Parathyroid adenoma (tissue), 2 donors: ENCODE data around the gene VOPP1.

Experiments used
- H2AFZ ChIP-seq: fragments of 300-600 bp; sonication (generic); one replicate; pipeline ENCODE4 v1.7.0; 2017; ENCODE audit warnings: antibody characterized with exemption, mild to moderate bottlenecking
- H3K27ac ChIP-seq: fragments of 300-600 bp; sonication (generic); one replicate; pipeline ENCODE4 v1.7.0; 2017
- H3K27me3 ChIP-seq: fragments of 300-600 bp; sonication (generic); one replicate; pipeline ENCODE4 v1.7.0; 2017; ENCODE audit warnings: low read length; ENCODE audit not compliant: control insufficient read depth, insufficient read depth
- H3K36me3 ChIP-seq: fragments of 300-600 bp; sonication (generic); one replicate; pipeline ENCODE4 v1.7.0; 2017; ENCODE audit warnings: low read length; ENCODE audit not compliant: control insufficient read depth, insufficient read depth
- H3K4me1 ChIP-seq: fragments of 300-600 bp; sonication (generic); one replicate; pipeline ENCODE4 v1.7.0; 2017; ENCODE audit warnings: control low read depth
- H3K4me2 ChIP-seq: fragments of 300-600 bp; sonication (generic); one replicate; pipeline ENCODE4 v1.7.0; 2017; ENCODE audit warnings: low read length
- H3K4me3 ChIP-seq: fragments of 300-600 bp; sonication (generic); one replicate; pipeline ENCODE4 v1.7.0; 2017; ENCODE audit warnings: low read depth, low read length
- H3K79me2 ChIP-seq: fragments of 300-600 bp; sonication (generic); one replicate; pipeline ENCODE4 v1.7.0; 2017; ENCODE audit warnings: control low read depth
- H3K9ac ChIP-seq: fragments of 300-600 bp; sonication (generic); one replicate; pipeline ENCODE4 v1.7.0; 2017; ENCODE audit warnings: mild to moderate bottlenecking
- H3K9me3 ChIP-seq: fragments of 300-600 bp; sonication (generic); one replicate; pipeline ENCODE4 v1.7.0; 2017; ENCODE audit warnings: low read length; ENCODE audit not compliant: control insufficient read depth
- TF ChIP-seq, protein P1 (sequence below): fragments of 300-600 bp; sonication (generic); IDR thresholded peaks from one replicate; pipeline ENCODE4 v1.7.0; 2017; ENCODE audit warnings: antibody characterized with exemption, mild to moderate bottlenecking
- donor health status: primary hyperparathyroidism.

The VOPP1 gene

DNA sequence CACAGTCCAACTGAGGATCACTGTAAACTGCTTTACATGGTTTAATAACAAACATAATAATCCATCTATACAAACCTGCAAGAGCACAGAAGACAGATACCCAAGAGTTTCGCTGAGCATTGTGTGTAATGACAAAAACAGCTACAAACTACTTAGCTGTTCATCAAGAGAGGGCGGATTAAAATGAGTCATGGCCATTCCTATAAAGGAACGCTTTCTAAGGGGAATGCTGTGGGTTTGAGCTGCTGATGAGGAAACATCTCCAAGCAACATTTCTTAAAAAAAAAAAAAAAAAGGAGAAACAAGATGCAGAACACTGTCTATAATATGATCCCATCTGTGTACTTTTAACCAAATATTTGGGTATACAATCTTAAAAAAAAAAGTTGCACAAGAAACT, 33.8 kb downstream of the VOPP1 start:
- Histone ChIP-seq H3K4me3 (no peak overlapping the region), H3K9me3 (no peaks in the 10 kb centered on the region), H3K27ac (no peak overlapping the region), H2AFZ (no peak overlapping the region), H3K9ac (no peak overlapping the region), H3K79me2 (peaks cover 25% of the 10 kb centered on the region), H3K4me1 (no peaks in the 10 kb centered on the region), H3K4me2 (no peak overlapping the region), H3K27me3 (no peaks in the 10 kb centered on the region), H3K36me3 (no peaks in the 10 kb centered on the region)
- TF ChIP-seq, protein P1, sequence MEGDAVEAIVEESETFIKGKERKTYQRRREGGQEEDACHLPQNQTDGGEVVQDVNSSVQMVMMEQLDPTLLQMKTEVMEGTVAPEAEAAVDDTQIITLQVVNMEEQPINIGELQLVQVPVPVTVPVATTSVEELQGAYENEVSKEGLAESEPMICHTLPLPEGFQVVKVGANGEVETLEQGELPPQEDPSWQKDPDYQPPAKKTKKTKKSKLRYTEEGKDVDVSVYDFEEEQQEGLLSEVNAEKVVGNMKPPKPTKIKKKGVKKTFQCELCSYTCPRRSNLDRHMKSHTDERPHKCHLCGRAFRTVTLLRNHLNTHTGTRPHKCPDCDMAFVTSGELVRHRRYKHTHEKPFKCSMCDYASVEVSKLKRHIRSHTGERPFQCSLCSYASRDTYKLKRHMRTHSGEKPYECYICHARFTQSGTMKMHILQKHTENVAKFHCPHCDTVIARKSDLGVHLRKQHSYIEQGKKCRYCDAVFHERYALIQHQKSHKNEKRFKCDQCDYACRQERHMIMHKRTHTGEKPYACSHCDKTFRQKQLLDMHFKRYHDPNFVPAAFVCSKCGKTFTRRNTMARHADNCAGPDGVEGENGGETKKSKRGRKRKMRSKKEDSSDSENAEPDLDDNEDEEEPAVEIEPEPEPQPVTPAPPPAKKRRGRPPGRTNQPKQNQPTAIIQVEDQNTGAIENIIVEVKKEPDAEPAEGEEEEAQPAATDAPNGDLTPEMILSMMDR = no peak

DNA sequence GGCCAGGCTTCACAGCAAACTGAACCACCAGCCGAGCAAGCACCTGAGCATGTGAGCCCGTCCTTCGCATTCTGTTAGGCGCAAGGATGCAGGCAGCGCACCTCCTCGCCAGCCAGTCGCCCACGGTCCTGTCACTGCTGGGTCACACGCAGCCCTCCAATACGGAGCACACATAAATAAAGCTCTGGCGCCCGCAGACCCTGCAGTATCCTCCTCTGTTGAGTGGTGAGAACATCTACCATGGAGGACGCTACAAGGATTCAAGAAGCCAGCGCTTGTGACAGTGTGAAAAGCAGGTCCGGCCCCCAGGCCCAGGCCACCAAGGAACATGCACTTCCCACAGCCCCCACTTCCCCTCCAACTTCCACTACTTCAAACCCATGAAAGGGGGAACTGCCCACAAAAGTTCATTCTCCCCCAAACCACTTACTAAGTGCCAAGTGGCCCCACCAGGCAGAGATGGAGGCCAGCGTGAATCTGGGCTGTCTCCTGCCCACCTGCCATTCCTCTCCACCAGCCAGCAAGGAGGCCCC, 34.8 kb downstream of the VOPP1 start:
- Histone ChIP-seq H3K9me3 (no peaks in the 10 kb centered on the region), H3K4me1 (no peaks in the 10 kb centered on the region)

DNA sequence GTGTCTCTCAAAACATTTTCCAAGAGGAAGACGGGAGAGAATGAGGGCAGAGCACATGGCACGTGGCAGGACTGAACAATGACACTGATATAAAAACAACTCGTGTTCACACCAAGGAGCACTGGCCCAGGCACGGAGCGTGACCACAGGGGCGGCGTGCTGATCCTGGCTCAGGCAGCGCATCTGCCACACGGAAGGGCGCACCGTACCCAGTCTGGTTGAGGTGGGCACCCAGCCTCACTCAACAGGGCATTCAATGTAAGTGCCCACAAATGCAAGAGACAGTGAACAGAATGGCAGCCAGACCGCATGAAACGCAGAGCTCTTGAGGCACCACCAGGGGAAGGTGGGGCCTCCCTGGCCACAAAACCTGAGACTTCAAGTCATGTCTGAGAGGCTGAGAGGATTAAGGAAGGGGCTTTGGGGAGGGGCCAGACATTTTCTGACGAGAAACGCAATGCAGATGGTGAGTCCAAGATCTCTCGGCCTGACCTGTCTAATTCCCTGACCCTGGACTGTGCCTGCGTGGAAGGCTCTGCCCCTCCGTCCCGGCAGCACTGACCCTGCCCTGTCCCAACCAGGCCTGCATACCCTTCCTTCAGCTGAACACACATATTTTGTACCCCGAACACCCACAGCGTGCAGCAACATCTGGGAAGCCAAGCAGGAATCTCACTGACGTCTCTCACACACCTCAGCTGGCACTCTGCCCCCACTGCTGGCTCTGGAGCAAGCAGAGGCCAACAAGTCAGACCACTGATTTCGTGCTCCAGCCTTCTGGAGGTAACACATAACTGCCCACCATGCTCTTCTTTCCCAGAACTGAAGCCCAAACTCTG, 35.5 kb downstream of the VOPP1 start:
- Histone ChIP-seq H3K79me2 (peaks cover 25% of the 10 kb centered on the region), H3K27ac (no peak overlapping the region), H3K27me3 (no peaks in the 10 kb centered on the region), H3K9me3 (no peaks in the 10 kb centered on the region), H3K9ac (no peak overlapping the region), H3K4me3 (no peak overlapping the region), H2AFZ (no peak overlapping the region), H3K4me1 (no peaks in the 10 kb centered on the region), H3K4me2 (no peak overlapping the region), H3K36me3 (no peaks in the 10 kb centered on the region)
- TF ChIP-seq, protein P1 = no peak

More for the DNA sequence above, 34.8 kb downstream of the VOPP1 start:
- Histone ChIP-seq H3K4me3 (no peak overlapping the region), H3K9ac (no peak overlapping the region), H3K27me3 (no peaks in the 10 kb centered on the region), H3K27ac (no peak overlapping the region), H3K4me2 (no peak overlapping the region), H2AFZ (no peak overlapping the region), H3K36me3 (no peaks in the 10 kb centered on the region), H3K79me2 (peaks cover 25% of the 10 kb centered on the region)
- TF ChIP-seq, protein P1 = no peak

DNA sequence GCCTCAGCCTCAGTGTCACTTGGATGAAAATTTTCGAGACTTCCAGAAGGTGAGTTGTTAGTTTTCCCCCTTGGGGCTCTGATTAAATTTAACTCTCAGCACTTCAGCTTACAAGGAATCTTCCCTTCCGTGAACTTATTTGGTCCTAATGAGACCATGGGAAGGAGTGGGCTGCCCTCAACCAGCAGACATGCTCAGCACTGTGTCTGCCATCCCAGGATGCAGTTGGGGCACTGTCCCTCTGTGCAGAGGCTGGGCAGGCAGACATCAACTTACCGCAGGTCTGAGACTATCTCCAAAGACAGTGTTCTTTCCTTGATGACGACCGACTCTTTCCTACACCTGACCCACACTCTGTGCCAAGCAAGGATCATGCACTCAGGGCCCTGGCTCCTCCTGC, 36.7 kb downstream of the VOPP1 start:
- no peak overlapping the region for H3K27ac ChIP-seq
- H3K79me2 ChIP-seq = peaks cover 25% of the 10 kb centered on the region
- no peak overlapping the region for H3K4me3 ChIP-seq

More for the DNA sequence above, 36.7 kb downstream of the VOPP1 start:
- Histone ChIP-seq H2AFZ (no peak overlapping the region), H3K9ac (no peak overlapping the region), H3K4me1 (no peaks in the 10 kb centered on the region), H3K9me3 (no peaks in the 10 kb centered on the region), H3K27me3 (no peaks in the 10 kb centered on the region), H3K4me2 (no peak overlapping the region), H3K36me3 (no peaks in the 10 kb centered on the region)
- TF ChIP-seq, protein P1 = no peak
